HEK293 (cell line): Measurements from ENCODE around the gene LIMCH1.

Source experiments
- CTCF ChIA-PET: fragments of 350-600 bp; formaldehyde crosslinking; extraction: SDS; loops from one replicate; lab custom pipeline; 2021; ENCODE audit warnings: antibody characterized with exemption; lab: Yijun Ruan, JAX
- POLR2A ChIA-PET: fragments of 300-600 bp; formaldehyde crosslinking; extraction: SDS; loops from one replicate; lab custom pipeline; 2020; ENCODE audit warnings: antibody characterized with exemption, inconsistent platforms; lab: Yijun Ruan, JAX
- H3K27ac ChIP-seq: fragments of 200-500 bp; sonication (Bioruptor generic); 2 replicates; pipeline ENCODE4 v1.5.1; 2014; ENCODE audit warnings: low read depth, low read length, control low read depth, inconsistent platforms; ENCODE audit errors: extremely low read depth
- H3K36me3 ChIP-seq, 2 experiments: fragments of 200-500 bp in 1 of 2; sonication (Bioruptor generic) in 1 of 2; 1 replicate in 1 of 2; 2 replicates in 1 of 2; pipeline ENCODE4 v1.5.1; 2014 to 2017; ENCODE audit warnings: inconsistent platforms in 2 of 2, low read length in 2 of 2; ENCODE audit not compliant: control insufficient read depth in 2 of 2, insufficient read depth in 1 of 2
- H3K4me1 ChIP-seq: fragments of 200-500 bp; sonication (Bioruptor generic); 2 replicates; pipeline ENCODE4 v1.5.1; 2014; ENCODE audit warnings: mild to moderate bottlenecking, low read length, inconsistent platforms; ENCODE audit not compliant: control insufficient read depth, insufficient read depth
- H3K4me3 ChIP-seq: 2 replicates; pipeline ENCODE4 v1.5.1; 2011; ENCODE audit warnings: low read depth, mild to moderate bottlenecking, control low read depth, low read length, moderate library complexity
- H3K9me3 ChIP-seq: fragments of 200-500 bp; sonication (Bioruptor generic); 2 replicates; pipeline ENCODE4 v1.5.1; 2014; ENCODE audit warnings: low read depth, low read length, inconsistent platforms; ENCODE audit not compliant: control insufficient read depth, insufficient read depth
- HOXD13 ChIP-seq: sonication (generic); formaldehyde crosslinking; IDR thresholded peaks from 2 replicates; pipeline ENCODE4 v1.8.0; 2022; ENCODE audit warnings: missing genetic modification reagents, borderline replicate concordance
- KLF10 ChIP-seq: fragments of 450-650 bp; IDR thresholded peaks from 2 replicates; pipeline ENCODE4 v1.5.1; 2018; ENCODE audit warnings: missing biosample characterization, mild to moderate bottlenecking, missing genetic modification characterization
- OSR2 ChIP-seq: fragments of 450-650 bp; formaldehyde crosslinking; IDR thresholded peaks from 2 replicates; pipeline ENCODE4 v1.5.1; 2016; ENCODE audit warnings: missing biosample characterization, missing genetic modification characterization
- ZNF121 ChIP-seq: fragments of 450-650 bp; formaldehyde crosslinking; IDR thresholded peaks from 2 replicates; pipeline ENCODE4 v1.5.1; 2016; ENCODE audit warnings: missing biosample characterization, missing genetic modification characterization
- ZNF148 ChIP-seq: fragments of 450-650 bp; formaldehyde crosslinking; IDR thresholded peaks from 2 replicates; pipeline ENCODE4 v1.5.0; 2017; ENCODE audit warnings: missing biosample characterization, missing genetic modification characterization, borderline replicate concordance
- ZNF155 ChIP-seq: fragments of 450-650 bp; formaldehyde crosslinking; IDR thresholded peaks from 2 replicates; pipeline ENCODE4 v1.5.1; 2016; ENCODE audit warnings: missing biosample characterization, missing genetic modification characterization
- ZNF214 ChIP-seq: fragments of 450-650 bp; formaldehyde crosslinking; IDR thresholded peaks from 2 replicates; pipeline ENCODE4 v1.5.1; 2017; ENCODE audit warnings: missing biosample characterization, mild to moderate bottlenecking, missing genetic modification characterization, borderline replicate concordance
- ZNF223 ChIP-seq: fragments of 450-650 bp; formaldehyde crosslinking; IDR thresholded peaks from 2 replicates; pipeline ENCODE4 v1.5.1; 2016; ENCODE audit warnings: missing biosample characterization, missing genetic modification characterization
- ZNF366 ChIP-seq: fragments of 450-650 bp; formaldehyde crosslinking; conservative IDR thresholded peaks from 2 replicates; pipeline ENCODE4 v1.5.1; 2016; ENCODE audit warnings: missing biosample characterization, missing genetic modification characterization
- ZNF398 ChIP-seq: fragments of 450-650 bp; formaldehyde crosslinking; IDR thresholded peaks from 2 replicates; pipeline ENCODE4 v1.5.1; 2017; ENCODE audit warnings: missing biosample characterization, missing genetic modification characterization
- ZNF426 ChIP-seq: fragments of 450-650 bp; formaldehyde crosslinking; IDR thresholded peaks from 2 replicates; pipeline ENCODE4 v1.5.1; 2017; ENCODE audit warnings: missing biosample characterization, missing genetic modification characterization, mild to moderate bottlenecking, inconsistent platforms, moderate library complexity
- ZNF529 ChIP-seq: fragments of 450-650 bp; formaldehyde crosslinking; IDR thresholded peaks from 2 replicates; pipeline ENCODE4 v1.5.1; 2017; ENCODE audit warnings: missing genetic modification characterization, missing biosample characterization; ENCODE audit not compliant: insufficient replicate concordance
- ZNF596 ChIP-seq: fragments of 450-650 bp; IDR thresholded peaks from 2 replicates; pipeline ENCODE4 v1.5.0; 2018; ENCODE audit warnings: missing biosample characterization, mild to moderate bottlenecking, missing genetic modification characterization, moderate library complexity
- ZNF626 ChIP-seq: fragments of 450-650 bp; sonication (Bioruptor Pico); formaldehyde crosslinking; IDR thresholded peaks from 2 replicates; pipeline ENCODE4 v1.5.1; 2018; ENCODE audit warnings: missing biosample characterization, missing genetic modification characterization, inconsistent platforms
- ZNF645 ChIP-seq: fragments of 450-650 bp; formaldehyde crosslinking; IDR thresholded peaks from 2 replicates; pipeline ENCODE4; 2016; ENCODE audit warnings: missing biosample characterization, missing genetic modification characterization
- ZNF664 ChIP-seq: fragments of 450-650 bp; formaldehyde crosslinking; IDR thresholded peaks from 2 replicates; pipeline ENCODE4 v1.5.1; 2016; ENCODE audit warnings: missing biosample characterization, missing genetic modification characterization
- ZSCAN18 ChIP-seq: fragments of 450-650 bp; formaldehyde crosslinking; IDR thresholded peaks from 2 replicates; pipeline ENCODE4 v1.5.1; 2016; ENCODE audit warnings: missing biosample characterization, missing genetic modification characterization

Gene LIMCH1

GRCh38 chr4:41601025-41601424 is 63.1 kb downstream of the LIMCH1 start:
- POLR2A ChIA-PET = no interaction called here
- Histone ChIP-seq H3K4me1 (peaks cover 4% of the 10 kb centered on the region; the same call in 1 of the 2 replicates), H3K36me3 (no peaks in the 10 kb centered on the region), H3K9me3 (no peaks in the 10 kb centered on the region), H3K27ac (no peak overlapping the region), H3K4me3 (no peak overlapping the region)
- TF ChIP-seq ZNF626 (tag by site-specific recombination) (no peak), ZNF366 (tag by site-specific recombination) (0 out of 2 replicates have a peak, but pooled peaks have one; percentile 20), ZNF529 (tag by site-specific recombination) (no peak)
- CTCF ChIA-PET = interaction anchor here (1.1 kb wide), 1 partner anchor 23 kb away, joined by 3 read pairs; no protein-coding TSS in a partner anchor

GRCh38 chr4:41602113-41602512 is 64.2 kb downstream of the LIMCH1 start:
- Histone ChIP-seq H3K9me3 (no peaks in the 10 kb centered on the region), H3K27ac (no peak overlapping the region), H3K36me3 (no peaks in the 10 kb centered on the region)
- POLR2A ChIA-PET = no interaction called here
- CTCF ChIA-PET = no interaction called here
- TF ChIP-seq ZSCAN18 (tag by site-specific recombination) = no peak
- TF ChIP-seq ZNF155 (tag by site-specific recombination) = no peak
- no peak for TF ChIP-seq ZNF121 (tag by site-specific recombination)
- no peak for TF ChIP-seq ZNF214 (tag by site-specific recombination)
- TF ChIP-seq KLF10 (tag by site-specific recombination) = no peak
- TF ChIP-seq ZNF664 (tag by site-specific recombination) = no peak
- no peak for TF ChIP-seq ZNF398 (tag by site-specific recombination)
- no peak for TF ChIP-seq HOXD13 (CRISPR knock-in tag)
- TF ChIP-seq, all 188 proteins: peak for 0
- Histone ChIP-seq H3K4me3 (no peak overlapping the region), H3K4me1 (peaks cover 4% of the 10 kb centered on the region; the same call in 1 of the 2 replicates)

GRCh38 chr4:41602886-41603498 is 65.0 kb downstream of the LIMCH1 start:
- no peaks in the 10 kb centered on the region for H3K36me3 ChIP-seq
- no peak overlapping the region for H3K4me3 ChIP-seq
- TF ChIP-seq ZNF426 (no peak), ZNF596 (tag by site-specific recombination) (no peak), ZNF148 (tag by site-specific recombination) (no peak), ZNF645 (no peak), OSR2 (tag by site-specific recombination) (no peak), ZNF223 (tag by site-specific recombination) (no peak)
- no peaks in the 10 kb centered on the region for H3K9me3 ChIP-seq
- ChIA-PET POLR2A (no interaction called here), CTCF (no interaction called here)
- peaks cover 4% of the 10 kb centered on the region; the same call in 1 of the 2 replicates for H3K4me1 ChIP-seq
- H3K27ac ChIP-seq = no peak overlapping the region
